ENCODE results near the gene CDKL2. TPM values are rescaled to one million over a fixed set of nuclear protein-coding genes. Genes with fewer than 3 reads are reported as not detected.

CDKL2 gene
- total and polyA plus RNA-seq, 2 of the 4 experiments (the other 2 are of a cell fraction), result 0.09 to 0.18 TPM

- Histone ChIP-seq H3K9me1 (ENCODE audit: insufficient read depth, low read length) (peaks cover 8% of the 10 kb centered on the region), H3K23ac (ENCODE audit: low read depth, low read length) (no peak overlapping the region), H3K27me3 (ENCODE audit: control insufficient read depth, insufficient read depth, low read length) (no peaks in the 10 kb centered on the region), H3K4me1 (ENCODE audit: control insufficient read depth, insufficient read depth, low read length) (peaks cover 6% of the 10 kb centered on the region), H4K5ac (ENCODE audit: low read depth, low read length) (no peak overlapping the region), H4K91ac (ENCODE audit: insufficient read depth, low read depth, low read length) (no peak overlapping the region), H3K18ac (ENCODE audit: low read depth, low read length) (no peak overlapping the region), H3K4me2 (ENCODE audit: low read depth, low read length) (no peak overlapping the region), H3K4ac (ENCODE audit: low read depth, low read length) (no peak overlapping the region), H3K79me1 (ENCODE audit: low read depth in 1 of 2, low read length in 2 of 2) (no peaks in the 10 kb centered on the region), H3K27ac (ENCODE audit: insufficient read depth, low read length) (no peak overlapping the region), H3K4me3 (ENCODE audit: insufficient read depth, low read depth, low read length) (no peak overlapping the region), H3K56ac (ENCODE audit: extremely low read depth, insufficient read depth, low read length) (no peak overlapping the region), H3K9me3 (ENCODE audit: control insufficient read depth, insufficient read depth, low read length) (no peaks in the 10 kb centered on the region), H2AFZ (replicated peaks; ENCODE audit: low read length, poor library complexity) (no peak overlapping the region), H2BK15ac (ENCODE audit: low read depth, low read length) (no peak overlapping the region), H2BK5ac (ENCODE audit: low read depth, low read length, poor library complexity, severe bottlenecking) (no peak overlapping the region), H2BK20ac (ENCODE audit: low read depth, low read length) (no peak overlapping the region), H3K9ac (ENCODE audit: low read depth, low read length) (no peak overlapping the region), H4K8ac (ENCODE audit: low read depth in 2 of 2, low read length in 2 of 2) (no peak overlapping the region), H3K14ac (replicated peaks; ENCODE audit: low read depth, low read length) (no peak overlapping the region), H4K20me1 (ENCODE audit: insufficient read depth, low read length) (no peaks in the 10 kb centered on the region), H3K36me3 (ENCODE audit: control insufficient read depth, insufficient read depth, low read length) (no peaks in the 10 kb centered on the region), H2AK5ac (ENCODE audit: low read depth, low read length) (no peak overlapping the region), H2AK9ac (replicated peaks; ENCODE audit: low read depth, low read length, poor library complexity) (no peak overlapping the region), H2BK120ac (ENCODE audit: low read depth, low read length) (no peak overlapping the region)
- in situ Hi-C loops (cut with MboI; ENCODE audit: low sequenced_read_pairs) (no loop called here), intact Hi-C loops (cut with micrococcal nuclease) (no loop called here), dilution Hi-C loops (cut with HindIII; ENCODE audit: low sequenced_read_pairs, unreplicated experiment) (no loop called here)
- WGBS, 2 experiments (ENCODE audit: extremely low coverage in 2 of 2, insufficient read length in 1 of 2), result no CpG with 5 or more reads among the region's 3 CpGs
- ChIA-PET CTCF (no interaction called here), POLR2A (ENCODE audit: unreplicated experiment) (no interaction called here)
- BruUV-seq (replicated peaks), result no TSS peak
- no peak for TF ChIP-seq MAZ (IDR thresholded peaks at IDR 0.05; ENCODE audit: borderline replicate concordance, low read depth, low read length)
- TF ChIP-seq USF2 (IDR thresholded peaks at IDR 0.05; ENCODE audit: low read depth, low read length), result no peak
- DNase-seq, result no peak
- no peak for ATAC-seq (ENCODE audit: low read depth)
Measured at GRCh38 chr4:75634281-75634680, 4.0 kb upstream of the CDKL2 start.

Measured in IMR-90 (cell line).